A673 (cell line): ENCODE data around the gene BMPR1A. TPM values are rescaled to one million over a fixed set of nuclear protein-coding genes. Genes with fewer than 3 reads are reported as not detected.

Experiments
- BruUV-seq: library from RNA; stranded (reverse); fragments of 400-500 nt; replicated peaks from 2 replicates; lab custom pipeline; 2021; lab: Mats Ljungman, UMichigan
- CTCF ChIA-PET: fragments of 300-600 bp; sonication (Branson Sonifier 250); formaldehyde crosslinking; loops from one replicate; lab custom pipeline; 2022; ENCODE audit warnings: antibody characterized with exemption; lab: Charles Lee
- POLR2A ChIA-PET: fragments of 300-600 bp; sonication (Branson Sonifier 250); formaldehyde crosslinking; loops from one replicate; lab custom pipeline; 2022; ENCODE audit warnings: antibody characterized with exemption; ENCODE audit not compliant: low non-redundant PET; lab: Charles Lee
- DNase-seq: peaks from one replicate; pipeline ENCODE4 v3.0.0-alpha.2; 2015; ENCODE audit warnings: low spot score
- H3K27ac ChIP-seq: fragments of 200-600 bp; sonication (generic); 2 replicates; pipeline ENCODE4 v1.5.1; 2016; ENCODE audit warnings: mixed run types, low read depth, mild to moderate bottlenecking, mixed read lengths, antibody characterized with exemption, low read length; ENCODE audit not compliant: poor library complexity, severe bottlenecking
- H3K27me3 ChIP-seq: fragments of 200-600 bp; sonication (generic); replicated peaks from 2 replicates; pipeline ENCODE4 v1.6.1; 2017; ENCODE audit warnings: mixed run types, low read depth, mild to moderate bottlenecking, mixed read lengths, antibody characterized with exemption, low read length; ENCODE audit not compliant: insufficient read depth, poor library complexity
- H3K36me3 ChIP-seq: fragments of 200-600 bp; sonication (generic); 2 replicates; pipeline ENCODE4 v1.6.1; 2016; ENCODE audit warnings: mixed run types, mild to moderate bottlenecking, mixed read lengths, antibody characterized with exemption, low read length; ENCODE audit not compliant: insufficient read depth, poor library complexity, severe bottlenecking
- H3K4me1 ChIP-seq: fragments of 200-600 bp; sonication (generic); 2 replicates; pipeline ENCODE4 v1.6.1; 2017; ENCODE audit warnings: mixed run types, mild to moderate bottlenecking, mixed read lengths, antibody characterized with exemption, low read length; ENCODE audit not compliant: insufficient read depth, poor library complexity, severe bottlenecking
- H3K4me3 ChIP-seq: fragments of 200-600 bp; sonication (generic); 2 replicates; pipeline ENCODE4 v1.5.1; 2016; ENCODE audit warnings: low read depth, mixed run types, mild to moderate bottlenecking, mixed read lengths, low read length; ENCODE audit not compliant: poor library complexity, severe bottlenecking
- H3K9me3 ChIP-seq: fragments of 200-600 bp; sonication (generic); 2 replicates; pipeline ENCODE4 v1.6.1; 2016; ENCODE audit warnings: mixed run types, low read depth, mild to moderate bottlenecking, mixed read lengths, antibody characterized with exemption, low read length; ENCODE audit not compliant: poor library complexity, severe bottlenecking
- EZH2 ChIP-seq: fragments of 200-600 bp; sonication (generic); IDR thresholded peaks from 2 replicates; pipeline ENCODE4 v1.6.1; 2017; ENCODE audit warnings: borderline replicate concordance, low read depth, mild to moderate bottlenecking, mixed read lengths, antibody characterized with exemption, low read length; ENCODE audit not compliant: poor library complexity, severe bottlenecking
- intact Hi-C: fragments of 100-400 bp; cut with micrococcal nuclease; formaldehyde crosslinking; loops from one replicate; pipeline ENCODE4 v1.10.0; 2022; ENCODE audit not compliant: unreplicated experiment
- total RNA-seq: library from RNA; stranded (reverse); gene quantifications from 2 replicates; pipeline ENCODE4 v1.2.3, GENCODE V29; 2021
- TF ChIP-seq, protein P1 (sequence below): fragments of 300-800, 200-600 bp; sonication (generic); conservative IDR thresholded peaks from 2 replicates; pipeline ENCODE4 v1.5.1; 2017; ENCODE audit warnings: low read depth, mild to moderate bottlenecking, antibody characterized with exemption, low read length, moderate library complexity, mixed read lengths

Gene BMPR1A
- total RNA-seq, 1 experiment from 2014 or later: 136 TPM

- CTCF ChIA-PET: no interaction called here
- intact Hi-C loops: no loop called here
- no peak for DNase-seq
- H3K4me3 ChIP-seq: no peak overlapping the region
- no peaks in the 10 kb centered on the region for H3K9me3 ChIP-seq
- H3K4me1 ChIP-seq: peaks cover 35% of the 10 kb centered on the region
- no TSS peak for BruUV-seq
- H3K27ac ChIP-seq: peak overlapping the region; percentile 22
- peaks cover 6% of the 10 kb centered on the region for H3K36me3 ChIP-seq
- POLR2A ChIA-PET: interaction anchor here (0.6 kb wide), 1 partner anchor 124 kb away, joined by 20 read pairs; no protein-coding TSS in a partner anchor
- no peaks in the 10 kb centered on the region for H3K27me3 ChIP-seq
- TF ChIP-seq EZH2: no peak
- TF ChIP-seq, protein P1, sequence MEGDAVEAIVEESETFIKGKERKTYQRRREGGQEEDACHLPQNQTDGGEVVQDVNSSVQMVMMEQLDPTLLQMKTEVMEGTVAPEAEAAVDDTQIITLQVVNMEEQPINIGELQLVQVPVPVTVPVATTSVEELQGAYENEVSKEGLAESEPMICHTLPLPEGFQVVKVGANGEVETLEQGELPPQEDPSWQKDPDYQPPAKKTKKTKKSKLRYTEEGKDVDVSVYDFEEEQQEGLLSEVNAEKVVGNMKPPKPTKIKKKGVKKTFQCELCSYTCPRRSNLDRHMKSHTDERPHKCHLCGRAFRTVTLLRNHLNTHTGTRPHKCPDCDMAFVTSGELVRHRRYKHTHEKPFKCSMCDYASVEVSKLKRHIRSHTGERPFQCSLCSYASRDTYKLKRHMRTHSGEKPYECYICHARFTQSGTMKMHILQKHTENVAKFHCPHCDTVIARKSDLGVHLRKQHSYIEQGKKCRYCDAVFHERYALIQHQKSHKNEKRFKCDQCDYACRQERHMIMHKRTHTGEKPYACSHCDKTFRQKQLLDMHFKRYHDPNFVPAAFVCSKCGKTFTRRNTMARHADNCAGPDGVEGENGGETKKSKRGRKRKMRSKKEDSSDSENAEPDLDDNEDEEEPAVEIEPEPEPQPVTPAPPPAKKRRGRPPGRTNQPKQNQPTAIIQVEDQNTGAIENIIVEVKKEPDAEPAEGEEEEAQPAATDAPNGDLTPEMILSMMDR: no peak
Measured at GRCh38 chr10:86815035-86815617, 58.7 kb downstream of the BMPR1A start.

- POLR2A ChIA-PET: no interaction called here
- no TSS peak for BruUV-seq
- DNase-seq: no peak
- TF ChIP-seq, protein P1: no peak
- Histone ChIP-seq H3K27me3 (no peaks in the 10 kb centered on the region), H3K4me1 (peaks cover 37% of the 10 kb centered on the region), H3K27ac (peak overlapping the region; percentile 22), H3K36me3 (peaks cover 3% of the 10 kb centered on the region), H3K9me3 (no peaks in the 10 kb centered on the region), H3K4me3 (no peak overlapping the region)
- CTCF ChIA-PET: no interaction called here
- intact Hi-C loops: no loop called here
Measured at GRCh38 chr10:86815640-86816039, 59.2 kb downstream of the BMPR1A start.

DNA sequence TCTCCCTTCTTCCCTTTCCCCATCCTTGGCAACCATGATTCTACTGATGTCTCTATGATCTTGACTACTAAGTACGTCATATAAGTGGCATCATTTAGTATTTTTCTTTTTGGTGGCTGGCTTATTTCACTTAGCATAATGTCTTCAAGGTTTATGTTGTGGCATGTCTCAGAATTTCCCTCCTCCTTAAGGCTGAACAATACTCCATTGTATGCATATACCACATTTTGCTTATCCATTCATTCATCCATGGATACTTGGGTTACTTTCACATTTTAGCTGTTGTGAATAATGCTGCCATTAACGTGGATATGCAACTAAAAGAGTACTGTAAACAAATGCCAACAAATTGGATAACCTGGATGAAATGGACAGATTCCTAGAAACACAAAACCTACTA lies 60.8 kb downstream of the BMPR1A start:
- BruUV-seq: no TSS peak
- DNase-seq: no peak
- H3K9me3 ChIP-seq: no peaks in the 10 kb centered on the region
- no peaks in the 10 kb centered on the region for H3K27me3 ChIP-seq
- H3K4me1 ChIP-seq: peaks cover 42% of the 10 kb centered on the region
- ChIA-PET CTCF (no interaction called here), POLR2A (no interaction called here)
- H3K27ac ChIP-seq: no peak overlapping the region
- no peak overlapping the region for H3K4me3 ChIP-seq
- peaks cover 3% of the 10 kb centered on the region for H3K36me3 ChIP-seq
- TF ChIP-seq, protein P1: no peak
- TF ChIP-seq EZH2: no peak
- intact Hi-C loops: no loop called here
